GM18519 (cell line): Measurements from ENCODE around the gene KRTAP10-9.
"Not testable (repeated sequence)": the region's sequence is repeated elsewhere in the genome, so short reads cannot be mapped to it uniquely, and the experiment has no call there.

Source experiments
- ATAC-seq: cut with Tn5 transposase; IDR thresholded peaks from one replicate; pipeline ENCODE4 v1.9.1; 2021; ENCODE audit warnings: mild to moderate bottlenecking, moderate library complexity; ENCODE audit not compliant: unreplicated experiment, low FRiP score

The KRTAP10-9 gene

DNA sequence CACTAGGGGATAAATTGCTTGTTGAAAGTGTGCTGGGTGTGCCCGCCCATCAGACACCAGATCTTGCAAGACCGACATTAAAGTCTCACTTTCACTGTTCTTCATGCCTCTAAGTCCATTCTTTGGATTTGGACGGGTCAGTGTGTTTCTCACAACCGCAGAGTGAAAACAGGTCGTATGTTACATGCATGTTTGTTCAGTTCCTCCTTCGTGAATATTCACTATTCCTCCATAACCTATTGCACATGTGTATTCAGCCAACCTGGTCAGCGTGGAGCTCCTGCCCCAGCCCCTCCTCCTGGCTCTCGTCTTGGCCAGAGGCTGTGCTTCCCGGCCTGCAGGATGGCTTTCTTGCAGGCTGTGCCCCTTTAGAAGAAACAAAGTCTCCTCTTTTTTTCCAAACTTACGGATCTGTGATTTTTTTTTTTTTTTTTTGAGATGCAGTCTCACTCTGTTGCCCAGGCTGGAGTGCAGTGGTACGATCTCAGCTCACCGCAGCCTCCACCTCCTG lies 32.4 kb upstream of the KRTAP10-9 start:
- ATAC-seq = no peak

DNA sequence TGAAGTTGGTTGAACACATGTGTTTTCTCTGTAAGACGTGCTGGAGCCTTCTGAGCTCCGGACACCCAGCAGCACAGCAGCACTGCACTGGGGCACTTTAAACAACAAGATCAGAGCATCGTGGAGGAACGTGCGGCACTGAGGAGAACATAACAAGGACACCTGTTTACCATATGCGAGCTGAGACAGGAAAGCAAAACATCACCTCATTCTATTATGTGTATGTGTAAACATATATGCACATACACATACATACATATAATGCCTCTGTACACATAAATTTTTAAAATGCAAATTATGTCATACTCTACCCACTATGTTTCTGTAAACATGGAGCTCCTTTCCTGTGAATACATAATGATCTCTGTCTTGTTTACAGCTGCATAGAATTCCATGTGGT lies 31.4 kb upstream of the KRTAP10-9 start:
- no peak for ATAC-seq

DNA sequence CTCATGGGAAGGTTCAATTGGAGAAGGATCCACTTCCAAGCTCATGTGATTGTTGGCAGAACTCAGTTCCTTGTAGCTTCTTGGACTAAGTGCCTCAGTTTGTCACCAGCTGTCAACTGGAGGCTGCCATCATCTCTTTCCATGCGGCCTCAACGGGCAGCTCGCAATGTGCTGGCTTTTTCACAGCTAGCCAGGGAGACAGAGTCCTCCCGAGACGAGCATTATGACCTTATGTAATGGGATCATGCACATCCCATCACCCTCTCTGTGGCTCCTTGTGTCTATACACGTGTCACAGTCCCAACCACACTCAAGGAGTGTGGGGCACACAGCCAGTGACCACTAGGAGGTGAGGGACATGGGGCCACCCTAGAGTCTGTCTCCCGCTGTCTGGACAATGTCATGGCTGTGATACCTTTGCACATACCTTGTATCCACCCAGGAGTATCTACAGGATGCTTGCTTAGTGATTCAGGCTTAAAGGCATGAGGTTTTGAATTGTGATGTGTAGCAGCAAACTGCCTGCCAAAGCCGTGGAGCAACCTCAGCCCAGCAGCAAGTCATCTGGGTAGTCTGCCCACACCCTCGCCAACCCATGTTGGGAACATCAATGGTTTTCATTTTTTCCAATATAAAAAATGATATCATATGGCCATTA lies 30.7 kb upstream of the KRTAP10-9 start:
- ATAC-seq = no peak

DNA sequence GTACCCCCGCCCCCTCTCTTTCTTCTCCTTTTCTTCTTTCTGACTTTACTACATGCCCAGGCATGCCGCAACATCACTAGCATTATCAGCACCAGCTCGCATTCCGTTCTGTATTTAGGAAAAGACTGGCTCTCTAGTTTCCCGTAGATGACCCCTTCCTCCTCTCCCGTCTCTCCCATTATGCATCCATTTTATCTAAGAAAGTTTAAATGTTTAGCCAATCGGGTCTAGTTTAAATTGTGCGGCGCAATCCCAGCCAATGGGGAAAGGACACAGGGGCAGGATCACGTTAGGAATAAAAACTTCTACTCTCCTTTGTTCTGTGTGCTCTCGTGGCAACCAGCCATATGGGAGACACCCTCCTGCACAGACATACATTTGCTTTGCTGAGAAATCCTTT lies 28.8 kb upstream of the KRTAP10-9 start:
- no peak for ATAC-seq

DNA sequence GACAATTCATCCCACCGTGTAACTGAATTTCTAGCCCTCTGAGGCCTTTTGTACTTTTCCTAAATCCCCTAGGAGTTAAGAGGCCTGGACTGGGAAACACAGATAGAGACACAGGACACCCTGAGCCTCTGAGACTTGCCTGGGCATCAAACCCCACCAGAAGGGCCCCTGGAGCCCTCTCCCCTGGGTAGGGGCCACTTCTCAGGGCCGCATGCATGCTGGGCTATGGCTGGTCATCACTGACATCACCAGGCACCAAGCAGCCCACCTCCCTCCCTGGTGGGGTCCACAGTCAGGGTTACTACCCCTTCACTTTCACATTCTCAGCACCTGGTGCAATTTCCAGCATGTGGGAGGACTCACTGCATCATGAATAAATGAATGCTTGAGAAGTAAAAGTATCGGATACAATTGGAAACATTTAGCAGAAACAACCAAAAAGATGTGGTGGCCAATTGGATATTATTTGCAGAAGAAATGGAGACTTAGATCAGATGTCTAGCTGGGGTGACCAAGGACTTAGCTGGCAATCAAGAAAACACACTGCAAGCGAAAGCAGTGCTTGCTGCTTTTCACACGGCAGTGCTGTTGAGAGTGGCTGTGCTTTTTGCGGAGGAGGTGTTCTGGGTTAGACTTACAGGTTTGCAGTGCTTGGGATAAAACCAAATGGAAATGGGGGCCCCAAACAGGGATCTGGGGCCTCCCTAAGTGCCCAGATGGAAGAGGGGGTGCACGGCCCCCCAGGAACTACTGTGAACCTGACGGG lies 27.4 kb upstream of the KRTAP10-9 start:
- no peak for ATAC-seq

DNA sequence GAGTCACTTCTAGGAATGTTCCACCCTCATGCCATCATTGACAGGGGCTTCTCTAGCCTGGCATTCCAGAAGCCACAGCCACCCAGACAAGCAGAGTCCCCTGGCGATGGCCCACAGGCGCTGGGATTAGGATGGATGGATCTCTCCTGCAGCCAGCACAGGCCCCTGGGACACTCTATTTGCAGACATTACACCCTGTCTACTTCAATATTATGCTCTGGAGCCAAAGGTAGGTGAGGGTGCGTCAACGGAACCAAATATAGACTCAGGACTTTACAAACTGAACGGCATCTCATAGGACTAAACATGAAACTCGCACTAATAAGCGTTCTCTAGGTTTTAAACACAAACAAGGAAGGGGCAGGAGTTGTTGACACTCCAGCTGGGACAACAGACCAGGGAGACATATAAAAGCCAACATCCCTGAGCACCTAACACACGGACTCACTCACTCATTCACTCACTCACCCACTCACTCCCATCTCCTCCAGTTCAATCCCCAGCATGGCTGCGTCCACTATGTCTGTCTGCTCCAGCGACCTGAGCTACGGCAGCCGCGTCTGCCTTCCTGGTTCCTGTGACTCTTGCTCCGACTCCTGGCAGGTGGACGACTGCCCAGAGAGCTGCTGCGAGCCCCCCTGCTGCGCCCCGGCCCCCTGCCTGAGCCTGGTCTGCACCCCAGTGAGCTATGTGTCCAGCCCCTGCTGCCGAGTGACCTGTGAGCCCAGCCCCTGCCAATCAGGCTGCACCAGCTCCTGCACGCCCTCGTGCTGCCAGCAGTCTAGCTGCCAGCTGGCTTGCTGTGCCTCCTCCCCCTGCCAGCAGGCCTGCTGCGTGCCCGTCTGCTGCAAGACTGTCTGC lies 26.5 kb upstream of the KRTAP10-9 start, which contains the start of gene KRTAP10-7:
KRTAP10-7 (plus strand) TSS at position 480 of the 861 bp plus-strand sequence; CDS start at position 505, 25 bp downstream.
- not testable (repeated sequence) for ATAC-seq

DNA sequence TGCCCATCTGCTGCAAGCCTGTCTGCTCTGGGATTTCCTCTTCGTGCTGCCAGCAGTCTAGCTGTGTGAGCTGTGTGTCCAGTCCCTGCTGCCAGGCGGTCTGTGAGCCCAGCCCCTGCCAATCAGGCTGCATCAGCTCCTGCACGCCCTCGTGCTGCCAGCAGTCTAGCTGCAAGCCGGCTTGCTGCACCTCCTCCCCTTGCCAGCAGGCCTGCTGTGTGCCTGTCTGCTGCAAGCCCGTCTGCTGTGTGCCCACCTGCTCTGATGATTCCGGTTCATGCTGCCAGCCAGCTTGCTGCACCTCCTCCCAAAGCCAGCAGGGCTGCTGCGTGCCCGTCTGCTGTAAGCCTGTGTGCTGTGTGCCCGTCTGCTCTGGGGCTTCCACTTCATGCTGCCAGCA lies 25.8 kb upstream of the KRTAP10-9 start:
- ATAC-seq = not testable (repeated sequence)

DNA sequence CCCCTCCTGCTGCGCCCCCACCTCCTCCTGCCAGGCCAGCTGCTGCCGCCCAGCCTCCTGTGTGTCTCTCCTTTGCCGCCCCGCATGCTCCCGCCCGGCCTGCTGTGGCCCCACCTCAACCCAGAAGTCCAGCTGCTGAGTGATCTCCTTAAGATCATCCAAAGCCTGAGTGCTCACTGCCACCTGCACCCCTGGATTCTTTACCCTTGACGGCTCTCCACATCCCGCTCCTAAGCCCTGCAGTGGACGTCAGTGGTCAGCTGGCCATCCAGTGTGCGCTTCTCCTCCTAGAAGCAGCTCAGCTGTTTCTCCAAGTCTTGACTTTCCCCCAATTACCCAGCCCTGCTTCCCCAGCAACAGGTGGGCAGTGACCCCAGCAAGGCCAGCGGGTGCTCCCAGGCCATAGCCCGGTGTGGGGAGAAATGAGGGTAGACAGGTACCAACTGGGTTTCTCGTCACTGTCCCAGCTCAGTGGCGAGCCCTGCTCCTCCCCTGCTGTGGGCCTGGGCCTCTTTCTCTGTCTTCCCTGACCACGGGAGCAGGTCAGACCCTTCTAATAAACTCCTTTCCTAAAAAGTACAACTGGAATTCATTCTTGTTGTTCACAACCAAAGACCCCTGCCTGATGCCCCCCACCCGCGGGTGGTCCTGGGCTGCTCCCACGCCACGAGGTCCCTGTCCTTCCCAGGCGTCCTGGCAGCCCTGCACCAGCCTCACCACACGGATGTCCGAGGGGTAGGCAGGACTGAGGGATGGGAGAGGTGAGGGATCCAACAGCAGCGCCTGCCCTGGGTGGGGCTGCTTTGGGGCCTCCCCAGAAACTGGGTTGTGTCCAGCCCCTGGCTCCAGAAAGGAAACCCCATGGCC lies 25.1 kb upstream of the KRTAP10-9 start:
- ATAC-seq = no peak

DNA sequence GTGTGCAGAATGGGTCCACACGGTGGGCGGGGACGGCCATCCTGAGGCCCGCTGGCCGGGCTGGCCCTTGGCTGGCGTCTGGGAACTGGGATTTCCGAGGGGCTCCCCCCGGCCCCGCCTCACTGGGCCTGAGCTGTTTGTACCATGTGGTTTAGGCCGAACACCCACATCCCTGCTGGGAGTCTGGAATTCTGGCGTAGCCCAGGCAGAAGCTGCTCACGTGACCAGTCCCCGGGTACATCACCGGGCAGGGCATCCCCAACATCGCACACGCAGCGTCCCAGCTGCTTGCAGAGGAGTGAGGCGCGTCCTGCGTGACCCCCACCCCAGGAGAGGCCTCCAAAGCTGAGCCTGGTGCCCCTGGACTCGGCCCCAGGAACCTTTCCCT lies 24.4 kb upstream of the KRTAP10-9 start:
- no peak for ATAC-seq

DNA sequence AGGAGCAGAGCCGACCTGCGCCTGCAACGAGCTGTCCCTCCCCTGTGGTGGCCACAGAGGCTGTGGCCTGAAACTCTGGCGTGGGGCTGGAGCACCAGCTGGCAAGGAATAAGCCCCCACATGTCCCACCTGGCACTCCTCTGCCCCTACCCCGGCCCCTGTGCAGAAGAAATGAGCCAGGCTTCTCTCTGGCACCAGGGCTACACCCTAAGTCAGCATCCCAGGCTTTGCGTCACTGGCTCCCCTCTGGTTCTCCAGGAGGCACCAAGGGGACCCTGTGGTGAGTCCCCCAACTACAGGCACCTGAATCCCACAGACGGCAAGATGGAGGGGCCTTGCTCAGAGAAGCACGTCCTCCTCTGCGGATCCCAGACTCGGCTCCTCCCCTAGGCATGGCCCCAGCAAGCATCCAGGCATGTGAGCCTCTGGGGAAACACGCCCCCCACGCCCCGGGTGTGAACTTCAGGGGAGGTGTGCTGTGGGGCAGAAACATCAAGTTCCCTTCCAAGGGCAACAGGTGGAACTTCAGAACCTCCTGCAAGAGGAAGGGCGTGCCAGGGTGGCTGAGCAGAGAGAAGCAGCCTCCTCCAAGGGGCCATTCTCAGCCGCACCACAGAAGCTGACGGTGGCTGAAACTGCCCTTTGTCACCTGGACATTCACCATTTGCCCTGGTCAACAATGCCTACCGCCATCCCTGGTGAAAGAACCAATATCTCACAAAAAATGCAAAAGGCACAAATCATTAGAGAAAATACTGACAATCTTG lies 23.6 kb upstream of the KRTAP10-9 start:
- no peak for ATAC-seq

DNA sequence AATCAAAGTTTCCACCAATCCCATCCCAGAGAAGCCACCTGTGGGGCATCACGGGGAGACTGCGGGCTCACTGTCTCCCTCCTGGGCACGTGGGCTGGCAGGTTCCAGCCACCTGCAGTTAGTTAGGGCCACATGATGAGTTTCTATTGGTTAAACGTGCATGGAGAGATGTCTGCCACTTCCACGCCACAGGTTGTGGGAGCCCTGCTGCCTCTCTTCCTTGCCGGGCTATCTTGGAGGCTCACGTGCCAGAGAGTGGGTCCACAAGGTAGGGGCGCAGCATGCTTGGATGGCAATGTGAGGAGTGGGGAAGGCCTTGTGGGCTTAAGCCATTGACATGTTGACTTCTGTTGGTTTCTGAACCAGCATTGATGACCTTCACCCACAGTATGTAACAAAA lies 23.0 kb upstream of the KRTAP10-9 start:
- ATAC-seq = no peak

DNA sequence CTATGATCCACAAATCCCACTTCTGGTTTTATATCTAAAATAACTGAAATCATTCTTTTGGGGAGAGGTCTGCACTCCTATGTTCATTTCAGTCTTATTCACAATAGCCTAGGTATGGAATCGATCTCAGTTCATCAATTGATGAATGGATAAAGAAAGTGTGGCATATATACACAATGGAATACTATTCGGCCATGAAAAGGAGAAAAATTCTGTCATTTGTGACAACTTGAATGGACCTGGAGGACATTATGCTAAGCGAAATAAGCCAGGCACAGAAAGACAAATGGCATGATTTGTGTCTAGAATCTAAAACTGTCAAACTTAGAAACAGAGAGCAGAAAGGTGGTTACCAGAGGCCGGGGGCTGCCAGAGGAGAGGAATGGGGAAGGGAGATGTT lies 20.4 kb upstream of the KRTAP10-9 start:
- ATAC-seq = no peak

DNA sequence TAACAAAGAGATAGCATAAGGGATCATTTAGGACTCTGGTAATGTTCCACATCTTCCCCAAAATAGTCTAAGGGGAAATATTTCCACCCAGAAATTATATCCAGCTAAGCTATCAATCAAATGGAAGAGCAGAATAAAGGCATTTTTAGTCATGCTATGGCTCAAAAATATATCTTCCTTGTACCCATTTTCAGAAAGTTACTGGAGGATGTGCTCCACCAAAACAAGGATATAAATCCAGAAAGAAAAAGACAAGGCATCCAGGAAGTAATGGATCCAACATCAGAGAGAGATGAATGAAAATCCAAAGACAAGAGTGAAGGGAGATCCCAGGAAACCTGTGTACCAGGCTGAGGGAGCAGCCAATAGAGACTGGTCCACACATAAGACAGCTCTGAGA lies 17.7 kb upstream of the KRTAP10-9 start:
- no peak for ATAC-seq

DNA sequence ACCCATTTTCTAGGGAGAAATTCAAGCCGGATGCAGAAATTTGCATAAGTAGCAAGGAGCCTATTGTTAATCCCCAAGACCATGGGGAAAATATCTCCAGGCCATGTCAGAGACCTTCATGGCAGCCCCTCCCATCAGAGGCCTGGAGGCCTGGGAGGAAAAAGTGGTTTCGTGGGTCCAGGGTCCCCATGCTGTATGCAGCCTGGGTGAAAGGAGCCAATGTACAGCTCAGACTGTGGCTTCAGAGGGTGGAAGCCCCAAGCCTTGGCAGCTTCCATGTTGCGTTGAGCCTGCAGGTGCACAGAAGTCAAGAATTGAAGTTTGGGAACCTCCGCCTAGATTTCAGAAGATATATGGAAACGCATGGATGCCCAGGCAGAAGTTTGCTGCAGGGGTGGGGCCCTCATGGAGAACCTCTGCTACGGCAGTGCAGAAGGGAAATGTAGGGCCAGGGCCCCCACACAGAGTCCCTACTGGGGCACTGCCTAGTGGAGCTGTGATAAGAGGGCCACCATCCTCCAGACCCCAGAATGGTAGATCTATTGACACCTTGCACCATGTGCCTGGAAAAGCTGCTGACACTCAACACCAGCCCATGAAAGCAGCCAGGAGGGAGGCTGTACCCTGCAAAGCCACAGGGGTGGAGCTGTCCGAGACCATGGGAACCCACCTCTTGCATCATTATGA lies 16.6 kb upstream of the KRTAP10-9 start:
- not testable (repeated sequence) for ATAC-seq

DNA sequence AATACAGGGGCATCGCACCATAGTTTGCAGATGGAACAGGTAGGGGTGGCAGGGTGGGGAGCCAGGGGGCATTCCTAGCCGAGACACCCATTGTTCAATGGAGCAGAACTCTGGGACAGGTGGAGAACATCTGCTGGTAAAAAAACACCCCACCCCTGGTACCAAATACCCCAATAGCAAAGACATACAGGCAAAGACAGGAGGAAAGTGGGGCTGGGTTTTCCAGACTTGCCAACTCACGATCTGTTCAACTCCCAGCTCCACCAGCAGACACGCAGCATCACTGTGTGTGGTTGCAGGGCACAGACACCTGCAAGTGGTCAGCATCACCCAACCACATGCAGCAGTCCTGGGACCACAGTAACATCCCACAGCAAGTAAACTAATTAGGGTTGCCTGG lies 15.3 kb upstream of the KRTAP10-9 start:
- no peak for ATAC-seq

DNA sequence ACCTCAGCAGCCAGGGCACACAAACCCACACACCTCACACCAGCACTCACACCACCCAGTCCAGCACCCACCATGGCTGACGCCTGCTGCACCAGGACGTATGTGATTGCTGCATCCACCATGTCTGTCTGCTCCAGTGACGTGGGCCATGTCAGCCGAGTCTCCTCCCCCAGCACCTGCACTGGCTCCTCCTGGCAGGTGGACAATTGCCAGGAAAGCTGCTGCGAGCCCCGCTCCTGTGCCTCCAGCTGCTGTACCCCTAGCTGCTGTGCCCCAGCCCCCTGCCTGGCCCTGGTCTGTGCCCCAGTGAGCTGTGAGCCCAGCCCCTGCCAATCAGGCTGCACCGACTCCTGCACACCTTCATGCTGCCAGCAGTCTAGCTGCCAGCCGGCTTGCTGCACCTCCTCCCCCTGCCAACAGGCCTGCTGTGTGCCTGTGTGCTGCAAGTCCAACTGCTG lies 14.8 kb upstream of the KRTAP10-9 start, which contains the start of gene KRTAP10-8:
KRTAP10-8 (plus strand) TSS at position 51 of the 458 bp plus-strand sequence; CDS start at position 73, 22 bp downstream.
- no peak for ATAC-seq

DNA sequence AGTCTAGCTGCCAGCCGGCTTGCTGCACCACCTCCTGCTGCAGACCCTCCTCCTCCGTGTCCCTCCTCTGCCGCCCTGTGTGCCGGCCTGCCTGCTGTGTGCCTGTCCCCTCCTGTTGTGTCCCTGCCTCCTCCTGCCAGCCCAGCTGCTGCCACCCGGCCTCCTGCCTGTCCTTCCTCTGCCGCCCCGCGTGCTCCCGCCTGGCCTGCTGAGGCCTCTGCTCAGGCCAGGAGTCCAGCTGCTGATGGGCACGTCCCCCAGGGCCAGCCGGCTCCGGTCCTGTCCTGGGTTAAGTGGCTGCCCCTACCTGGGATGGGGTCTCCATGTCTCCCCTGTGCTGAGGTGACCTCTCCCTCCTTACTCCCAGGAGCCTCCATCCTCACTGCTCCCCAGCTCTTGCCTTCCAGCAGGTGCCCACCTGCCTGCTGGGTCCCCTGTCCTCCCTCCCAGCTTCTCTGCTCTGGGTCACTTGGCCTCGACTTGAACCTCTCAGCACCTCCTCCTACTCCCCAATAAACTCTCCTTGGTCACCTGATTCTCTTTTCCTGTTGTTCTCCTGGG lies 14.1 kb upstream of the KRTAP10-9 start:
- no peak for ATAC-seq
